HepG2 (cell line): ENCODE measurements around the gene CELF4. TPM values are rescaled to one million over a fixed set of nuclear protein-coding genes. Genes with fewer than 3 reads are reported as not detected.
A peak's percentile ranks its signal among the peaks of the same experiment; 100 is the strongest.

ENCODE experiments used
- CBFB ChIP-seq: sonication (generic); formaldehyde crosslinking; IDR thresholded peaks from 2 replicates; pipeline ENCODE4 v1.4.0; 2020; ENCODE audit warnings: missing genetic modification reagents
- CBX2 ChIP-seq, 2 experiments: fragments of 200-600 bp in 1 of 2; sonication (generic); formaldehyde crosslinking in 1 of 2; IDR thresholded peaks; 2 replicates each; pipeline versions ENCODE4 v1.7.0 to v1.8.1; 2018 to 2022; ENCODE audit warnings: low read depth in 2 of 2, low read length in 1 of 2, mild to moderate bottlenecking in 1 of 2, missing genetic modification reagents in 1 of 2
- DR1 ChIP-seq: sonication (generic); formaldehyde crosslinking; IDR thresholded peaks from 2 replicates; pipeline ENCODE4 v1.8.0; 2021; ENCODE audit warnings: mild to moderate bottlenecking, missing genetic modification reagents, inconsistent platforms
- GLI4 ChIP-seq: sonication (generic); formaldehyde crosslinking; IDR thresholded peaks from 2 replicates; pipeline ENCODE4 v1.5.1; 2020; ENCODE audit warnings: missing genetic modification reagents, mild to moderate bottlenecking, moderate library complexity, borderline replicate concordance
- HDAC1 ChIP-seq: sonication (generic); formaldehyde crosslinking; IDR thresholded peaks from 2 replicates; pipeline ENCODE4 v1.5.1; 2020; ENCODE audit warnings: mild to moderate bottlenecking, missing genetic modification reagents
- SP2 ChIP-seq: sonication (generic); formaldehyde crosslinking; IDR thresholded peaks from 2 replicates; pipeline ENCODE4 v1.5.1; 2020; ENCODE audit warnings: mild to moderate bottlenecking, missing genetic modification reagents
- SSRP1 ChIP-seq: IDR thresholded peaks from 2 replicates; pipeline ENCODE4 v1.6.1; 2016; ENCODE audit warnings: control low read depth
- ZMYM2 ChIP-seq: sonication (generic); formaldehyde crosslinking; IDR thresholded peaks from 2 replicates; pipeline ENCODE4 v1.8.0; 2022; ENCODE audit warnings: mild to moderate bottlenecking, missing genetic modification reagents
- ZNF382 ChIP-seq: sonication (generic); formaldehyde crosslinking; IDR thresholded peaks from 2 replicates; pipeline ENCODE4 v1.5.0; 2020; ENCODE audit warnings: missing genetic modification reagents, mild to moderate bottlenecking, borderline replicate concordance
- ZNF432 ChIP-seq: sonication (generic); formaldehyde crosslinking; IDR thresholded peaks from 2 replicates; pipeline ENCODE4 v1.5.0; 2020; ENCODE audit warnings: missing genetic modification reagents, mild to moderate bottlenecking, borderline replicate concordance
- ZNF747 ChIP-seq: sonication (generic); formaldehyde crosslinking; IDR thresholded peaks from 2 replicates; pipeline ENCODE4 v1.8.1; 2023; ENCODE audit warnings: missing genetic modification reagents, mild to moderate bottlenecking, borderline replicate concordance
- ZSCAN20 ChIP-seq: sonication (generic); formaldehyde crosslinking; IDR thresholded peaks from 2 replicates; pipeline ENCODE4 v1.4.0; 2020; ENCODE audit warnings: missing genetic modification reagents, mild to moderate bottlenecking, borderline replicate concordance
- polyA plus RNA-seq, 8 experiments: library from polyadenylated mRNA; depleted of rRNA in 3 of 8; stranded (reverse) in 7 of 8; unstranded in 1 of 8; fragments of >200 nt; fragmentation: Illumina TruSeq in 4 of 8; extraction: Trizol in 4 of 8; gene quantifications; 2 replicates each; pipeline versions ENCODE4 v1.2.1 to v1.2.3, GENCODE V29; 2011 to 2016; ENCODE audit warnings: low read depth in 4 of 8, missing spikeins in 1 of 8, mixed read lengths in 1 of 8; ENCODE audit not compliant: insufficient read depth in 1 of 8
- total RNA-seq, 5 experiments: library from RNA; depleted of rRNA; stranded (reverse); fragments of >200 nt; fragmentation: Illumina TruSeq; extraction: Trizol; gene quantifications; 2 replicates each; pipeline ENCODE4 v1.2.3, GENCODE V29; 2016; ENCODE audit warnings: low read depth in 1 of 5
- TF ChIP-seq, protein P1 (sequence below): IDR thresholded peaks from 2 replicates; pipeline ENCODE4 v1.6.1; 2016; ENCODE audit warnings: missing biosample characterization, missing genetic modification reagents, low read depth
- TF ChIP-seq, protein P2 (sequence below): sonication (generic); formaldehyde crosslinking; IDR thresholded peaks from 2 replicates; pipeline ENCODE4 v1.4.0; 2020; ENCODE audit warnings: missing genetic modification reagents
- TF ChIP-seq, protein P3 (sequence below): sonication (generic); formaldehyde crosslinking; IDR thresholded peaks from 2 replicates; pipeline ENCODE4 v1.4.0; 2020; ENCODE audit warnings: mild to moderate bottlenecking, missing genetic modification reagents
- TF ChIP-seq, protein P4 (sequence below): sonication (generic); formaldehyde crosslinking; IDR thresholded peaks from 2 replicates; pipeline ENCODE4 v1.4.0; 2020; ENCODE audit warnings: mild to moderate bottlenecking, missing genetic modification reagents
- TF ChIP-seq, protein P5 (sequence below): sonication (generic); formaldehyde crosslinking; IDR thresholded peaks from 2 replicates; pipeline ENCODE4 v1.5.0; 2020; ENCODE audit warnings: missing genetic modification reagents
- TF ChIP-seq, protein P6 (sequence below): sonication (generic); formaldehyde crosslinking; IDR thresholded peaks from 2 replicates; pipeline ENCODE4 v1.4.0; 2020; ENCODE audit warnings: missing genetic modification reagents

The CELF4 gene
- total and polyA plus RNA-seq, 2 of the 13 experiments (the other 11 are each of a cell fraction or from before 2014, with no cell fraction given), result not detected

DNA sequence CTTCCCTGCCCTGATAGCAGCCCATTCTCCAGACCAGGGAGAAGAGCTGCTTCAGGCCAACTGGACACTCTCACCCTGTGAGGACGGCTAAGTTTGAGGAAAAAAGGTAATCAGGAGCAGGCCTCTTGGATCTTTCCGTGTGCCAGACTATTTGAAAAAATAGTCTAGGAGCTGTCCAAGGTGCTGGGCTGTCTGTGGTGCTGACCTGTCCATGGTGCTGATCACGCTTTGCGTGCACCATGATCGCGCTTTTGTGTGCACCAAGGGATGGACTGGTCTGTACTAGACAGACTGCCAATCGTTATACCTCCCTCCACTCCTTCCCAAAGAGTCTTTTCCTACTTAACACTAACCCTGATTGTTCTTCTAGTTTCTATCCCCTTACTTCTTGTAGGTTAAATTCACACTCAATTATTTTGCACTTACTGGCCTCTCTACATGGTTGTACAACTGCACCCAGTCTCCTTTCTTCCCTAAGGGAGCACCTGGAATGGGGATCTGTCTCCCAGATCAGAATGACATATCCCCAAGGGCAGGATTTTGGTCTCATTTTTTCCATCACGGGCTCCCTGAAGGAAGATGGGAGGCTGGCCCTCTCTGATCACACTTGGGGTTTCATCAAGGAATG is 295.4 kb downstream of the CELF4 start (continued):
- TF ChIP-seq, protein P1, sequence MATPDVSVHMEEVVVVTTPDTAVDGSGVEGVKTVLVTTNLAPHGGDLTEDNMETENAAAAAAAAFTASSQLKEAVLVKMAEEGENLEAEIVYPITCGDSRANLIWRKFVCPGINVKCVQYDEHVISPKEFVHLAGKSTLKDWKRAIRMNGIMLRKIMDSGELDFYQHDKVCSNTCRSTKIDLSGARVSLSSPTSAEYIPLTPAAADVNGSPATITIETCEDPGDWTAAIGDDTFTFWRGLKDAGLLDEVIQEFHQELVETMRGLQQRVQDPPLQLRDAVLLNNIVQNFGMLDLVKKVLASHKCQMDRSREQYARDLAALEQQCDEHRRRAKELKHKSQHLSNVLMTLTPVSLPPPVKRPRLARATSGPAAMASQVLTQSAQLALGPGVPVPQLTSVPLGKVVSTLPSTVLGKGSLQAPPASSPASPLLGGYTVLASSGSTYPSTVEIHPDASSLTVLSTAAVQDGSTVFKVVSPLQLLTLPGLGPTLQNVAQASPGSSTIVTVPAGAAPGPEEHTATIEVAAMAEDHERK (CRISPR knock-in tag), result peak; percentile 74; the same call in 1 of the 2 replicates
- TF ChIP-seq, protein P2, sequence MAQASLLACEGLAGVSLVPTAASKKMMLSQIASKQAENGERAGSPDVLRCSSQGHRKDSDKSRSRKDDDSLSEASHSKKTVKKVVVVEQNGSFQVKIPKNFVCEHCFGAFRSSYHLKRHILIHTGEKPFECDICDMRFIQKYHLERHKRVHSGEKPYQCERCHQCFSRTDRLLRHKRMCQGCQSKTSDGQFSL (CRISPR knock-in tag), result peak; percentile 93
- TF ChIP-seq, protein P3, sequence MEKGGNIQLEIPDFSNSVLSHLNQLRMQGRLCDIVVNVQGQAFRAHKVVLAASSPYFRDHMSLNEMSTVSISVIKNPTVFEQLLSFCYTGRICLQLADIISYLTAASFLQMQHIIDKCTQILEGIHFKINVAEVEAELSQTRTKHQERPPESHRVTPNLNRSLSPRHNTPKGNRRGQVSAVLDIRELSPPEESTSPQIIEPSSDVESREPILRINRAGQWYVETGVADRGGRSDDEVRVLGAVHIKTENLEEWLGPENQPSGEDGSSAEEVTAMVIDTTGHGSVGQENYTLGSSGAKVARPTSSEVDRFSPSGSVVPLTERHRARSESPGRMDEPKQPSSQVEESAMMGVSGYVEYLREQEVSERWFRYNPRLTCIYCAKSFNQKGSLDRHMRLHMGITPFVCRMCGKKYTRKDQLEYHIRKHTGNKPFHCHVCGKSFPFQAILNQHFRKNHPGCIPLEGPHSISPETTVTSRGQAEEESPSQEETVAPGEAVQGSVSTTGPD (CRISPR knock-in tag), result peak; percentile 96
- TF ChIP-seq, protein P4, sequence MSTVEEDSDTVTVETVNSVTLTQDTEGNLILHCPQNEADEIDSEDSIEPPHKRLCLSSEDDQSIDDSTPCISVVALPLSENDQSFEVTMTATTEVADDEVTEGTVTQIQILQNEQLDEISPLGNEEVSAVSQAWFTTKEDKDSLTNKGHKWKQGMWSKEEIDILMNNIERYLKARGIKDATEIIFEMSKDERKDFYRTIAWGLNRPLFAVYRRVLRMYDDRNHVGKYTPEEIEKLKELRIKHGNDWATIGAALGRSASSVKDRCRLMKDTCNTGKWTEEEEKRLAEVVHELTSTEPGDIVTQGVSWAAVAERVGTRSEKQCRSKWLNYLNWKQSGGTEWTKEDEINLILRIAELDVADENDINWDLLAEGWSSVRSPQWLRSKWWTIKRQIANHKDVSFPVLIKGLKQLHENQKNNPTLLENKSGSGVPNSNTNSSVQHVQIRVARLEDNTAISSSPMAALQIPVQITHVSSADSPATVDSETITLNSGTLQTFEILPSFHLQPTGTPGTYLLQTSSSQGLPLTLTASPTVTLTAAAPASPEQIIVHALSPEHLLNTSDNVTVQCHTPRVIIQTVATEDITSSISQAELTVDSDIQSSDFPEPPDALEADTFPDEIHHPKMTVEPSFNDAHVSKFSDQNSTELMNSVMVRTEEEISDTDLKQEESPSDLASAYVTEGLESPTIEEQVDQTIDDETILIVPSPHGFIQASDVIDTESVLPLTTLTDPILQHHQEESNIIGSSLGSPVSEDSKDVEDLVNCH (CRISPR knock-in tag), result peak; percentile 97
- TF ChIP-seq DR1 (peak; percentile 83), CBX2 (IDR thresholded peaks at IDR 0.05; ENCODE audit: low read depth, low read length) (no peak), CBX2 (CRISPR knock-in tag; IDR thresholded peaks at IDR 0.05; ENCODE audit: low read depth) (peak; percentile 99; the same call in 1 of the 2 replicates), GLI4 (peak; percentile 100), SP2 (CRISPR knock-in tag) (peak; percentile 72), ZNF432 (CRISPR knock-in tag) (peak; percentile 98), SSRP1 (peak; percentile 77; the same call in 1 of the 2 replicates), HDAC1 (CRISPR knock-in tag) (peak; percentile 74), ZSCAN20 (CRISPR knock-in tag) (peak; percentile 100), ZNF747 (CRISPR knock-in tag) (peak; percentile 99), ZMYM2 (CRISPR knock-in tag) (no peak), CBFB (peak; percentile 93), ZNF382 (CRISPR knock-in tag) (peak; percentile 88; the same call in 1 of the 2 replicates)
- TF ChIP-seq, protein P5, sequence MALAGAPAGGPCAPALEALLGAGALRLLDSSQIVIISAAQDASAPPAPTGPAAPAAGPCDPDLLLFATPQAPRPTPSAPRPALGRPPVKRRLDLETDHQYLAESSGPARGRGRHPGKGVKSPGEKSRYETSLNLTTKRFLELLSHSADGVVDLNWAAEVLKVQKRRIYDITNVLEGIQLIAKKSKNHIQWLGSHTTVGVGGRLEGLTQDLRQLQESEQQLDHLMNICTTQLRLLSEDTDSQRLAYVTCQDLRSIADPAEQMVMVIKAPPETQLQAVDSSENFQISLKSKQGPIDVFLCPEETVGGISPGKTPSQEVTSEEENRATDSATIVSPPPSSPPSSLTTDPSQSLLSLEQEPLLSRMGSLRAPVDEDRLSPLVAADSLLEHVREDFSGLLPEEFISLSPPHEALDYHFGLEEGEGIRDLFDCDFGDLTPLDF (CRISPR knock-in tag), result peak; percentile 98
- TF ChIP-seq, protein P6, sequence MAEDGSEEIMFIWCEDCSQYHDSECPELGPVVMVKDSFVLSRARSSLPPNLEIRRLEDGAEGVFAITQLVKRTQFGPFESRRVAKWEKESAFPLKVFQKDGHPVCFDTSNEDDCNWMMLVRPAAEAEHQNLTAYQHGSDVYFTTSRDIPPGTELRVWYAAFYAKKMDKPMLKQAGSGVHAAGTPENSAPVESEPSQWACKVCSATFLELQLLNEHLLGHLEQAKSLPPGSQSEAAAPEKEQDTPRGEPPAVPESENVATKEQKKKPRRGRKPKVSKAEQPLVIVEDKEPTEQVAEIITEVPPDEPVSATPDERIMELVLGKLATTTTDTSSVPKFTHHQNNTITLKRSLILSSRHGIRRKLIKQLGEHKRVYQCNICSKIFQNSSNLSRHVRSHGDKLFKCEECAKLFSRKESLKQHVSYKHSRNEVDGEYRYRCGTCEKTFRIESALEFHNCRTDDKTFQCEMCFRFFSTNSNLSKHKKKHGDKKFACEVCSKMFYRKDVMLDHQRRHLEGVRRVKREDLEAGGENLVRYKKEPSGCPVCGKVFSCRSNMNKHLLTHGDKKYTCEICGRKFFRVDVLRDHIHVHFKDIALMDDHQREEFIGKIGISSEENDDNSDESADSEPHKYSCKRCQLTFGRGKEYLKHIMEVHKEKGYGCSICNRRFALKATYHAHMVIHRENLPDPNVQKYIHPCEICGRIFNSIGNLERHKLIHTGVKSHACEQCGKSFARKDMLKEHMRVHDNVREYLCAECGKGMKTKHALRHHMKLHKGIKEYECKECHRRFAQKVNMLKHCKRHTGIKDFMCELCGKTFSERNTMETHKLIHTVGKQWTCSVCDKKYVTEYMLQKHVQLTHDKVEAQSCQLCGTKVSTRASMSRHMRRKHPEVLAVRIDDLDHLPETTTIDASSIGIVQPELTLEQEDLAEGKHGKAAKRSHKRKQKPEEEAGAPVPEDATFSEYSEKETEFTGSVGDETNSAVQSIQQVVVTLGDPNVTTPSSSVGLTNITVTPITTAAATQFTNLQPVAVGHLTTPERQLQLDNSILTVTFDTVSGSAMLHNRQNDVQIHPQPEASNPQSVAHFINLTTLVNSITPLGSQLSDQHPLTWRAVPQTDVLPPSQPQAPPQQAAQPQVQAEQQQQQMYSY (CRISPR knock-in tag), result peak; percentile 92
